ENCODE data around the gene PCDHA4. TPM values are rescaled to one million over a fixed set of nuclear protein-coding genes. Genes with fewer than 3 reads are reported as not detected.
"Not testable (repeated sequence)": the region's sequence is repeated elsewhere in the genome, so short reads cannot be mapped to it uniquely, and the experiment has no call there.

Gene PCDHA4
- total RNA-seq, 4 donors from 2014 or later = 0.79 to 7.9 (median 2.4) TPM

- no peaks in the 10 kb centered on the region for H3K36me3 ChIP-seq
- in situ Hi-C loops (cut with MboI; ENCODE audit: low pct_ligation_motif_present in 1 of 4, low pct_unique_long_range_greater_than_20kb in 1 of 4, low sequenced_read_pairs in 3 of 4) = no loop called here
- no peak overlapping the region for H3K27ac ChIP-seq
- no peak for DNase-seq
- H3K4me1 ChIP-seq = no peaks in the 10 kb centered on the region
- H3K4me3 ChIP-seq = no peak overlapping the region
- TF ChIP-seq POLR2A (IDR thresholded peaks at IDR 0.05) (no peak), POLR2AphosphoS5 (IDR thresholded peaks at IDR 0.05) (no peak), EP300 (IDR thresholded peaks at IDR 0.05; ENCODE audit: low read depth) (no peak)
- TF ChIP-seq, protein P1, sequence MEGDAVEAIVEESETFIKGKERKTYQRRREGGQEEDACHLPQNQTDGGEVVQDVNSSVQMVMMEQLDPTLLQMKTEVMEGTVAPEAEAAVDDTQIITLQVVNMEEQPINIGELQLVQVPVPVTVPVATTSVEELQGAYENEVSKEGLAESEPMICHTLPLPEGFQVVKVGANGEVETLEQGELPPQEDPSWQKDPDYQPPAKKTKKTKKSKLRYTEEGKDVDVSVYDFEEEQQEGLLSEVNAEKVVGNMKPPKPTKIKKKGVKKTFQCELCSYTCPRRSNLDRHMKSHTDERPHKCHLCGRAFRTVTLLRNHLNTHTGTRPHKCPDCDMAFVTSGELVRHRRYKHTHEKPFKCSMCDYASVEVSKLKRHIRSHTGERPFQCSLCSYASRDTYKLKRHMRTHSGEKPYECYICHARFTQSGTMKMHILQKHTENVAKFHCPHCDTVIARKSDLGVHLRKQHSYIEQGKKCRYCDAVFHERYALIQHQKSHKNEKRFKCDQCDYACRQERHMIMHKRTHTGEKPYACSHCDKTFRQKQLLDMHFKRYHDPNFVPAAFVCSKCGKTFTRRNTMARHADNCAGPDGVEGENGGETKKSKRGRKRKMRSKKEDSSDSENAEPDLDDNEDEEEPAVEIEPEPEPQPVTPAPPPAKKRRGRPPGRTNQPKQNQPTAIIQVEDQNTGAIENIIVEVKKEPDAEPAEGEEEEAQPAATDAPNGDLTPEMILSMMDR (IDR thresholded peaks at IDR 0.05) = no peak
- H3K27me3 ChIP-seq = peaks cover 31% of the 10 kb centered on the region
- H3K9me3 ChIP-seq = peaks cover 9 to 38% of the 10 kb centered on the region in 2 donors
- intact Hi-C loops (cut with DNase I; ENCODE audit: low total_unique reads) = no loop called here
- 58 to 66% methylated on average over 4 to 18 of the region's 18 CpGs for WGBS, 2 donors (ENCODE audit: low coverage in 1 of 2)
These were observed 21.5 kb downstream of the PCDHA4 start for GRCh38 chr5:140828362-140828737.

- H3K9me3 ChIP-seq = peaks cover 12 to 46% of the 10 kb centered on the region in 2 donors
- DNase-seq; H3K36me3 ChIP-seq; H3K4me1 ChIP-seq; H3K4me3 ChIP-seq; in situ Hi-C loops (cut with MboI; ENCODE audit: low pct_ligation_motif_present in 1 of 4, low pct_unique_long_range_greater_than_20kb in 1 of 4, low sequenced_read_pairs in 3 of 4); H3K27ac ChIP-seq; intact Hi-C loops (cut with DNase I; ENCODE audit: low total_unique reads): not testable (repeated sequence)
- WGBS, 2 donors (ENCODE audit: low coverage in 1 of 2) = 63 to 78% methylated on average over 1 to 103 of the region's 106 CpGs
- H3K27me3 ChIP-seq = peaks cover 42% of the 10 kb centered on the region
These were observed 22.9 kb downstream of the PCDHA4 start for GRCh38 chr5:140829511-140830501.

DNA sequence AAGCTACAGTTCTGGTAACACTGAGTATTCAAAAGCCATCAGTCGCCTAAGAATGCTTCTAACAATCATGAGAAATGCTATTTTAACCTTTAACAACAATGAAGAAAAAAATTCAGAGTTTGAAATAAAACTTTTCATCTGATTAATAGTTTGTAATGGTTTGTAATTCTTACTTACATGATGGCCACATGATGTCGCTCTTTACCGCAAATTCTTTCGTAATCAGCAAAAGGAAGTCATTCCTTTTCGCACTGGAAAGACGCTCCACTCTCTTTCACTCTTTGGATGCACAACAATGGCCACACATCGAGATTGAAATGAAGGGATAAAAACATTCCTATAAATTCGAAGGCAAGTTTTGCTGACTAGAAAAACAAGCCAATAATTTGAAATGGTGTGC, 27.1 kb downstream of the PCDHA4 start, which contains the start of gene PCDHA7:
Gene PCDHA7 (plus strand): TSS at position 277 of the 400 bp plus-strand sequence. CDS start 115 bp downstream, at position 392.
- Histone ChIP-seq H3K4me1 (no peaks in the 10 kb centered on the region), H3K27me3 (peaks cover 31% of the 10 kb centered on the region), H3K36me3 (no peaks in the 10 kb centered on the region), H3K4me3 (peak within 1 kb of the TSS in 1 of 4 donors; percentile 5), H3K9me3 (peaks cover 17 to 47% of the 10 kb centered on the region in 2 donors), H3K27ac (no peak within 1 kb of the TSS)
- 11 to 37% methylated on average over 8 of the region's 8 CpGs for WGBS, 2 donors (ENCODE audit: low coverage in 1 of 2)
- no peak for DNase-seq
- in situ Hi-C loops (cut with MboI; ENCODE audit: low pct_ligation_motif_present in 1 of 4, low pct_unique_long_range_greater_than_20kb in 1 of 4, low sequenced_read_pairs in 3 of 4) = no loop called here
- intact Hi-C loops (cut with DNase I; ENCODE audit: low total_unique reads) = no loop called here
- TF ChIP-seq POLR2A (IDR thresholded peaks at IDR 0.05) = no peak
- TF ChIP-seq POLR2AphosphoS5 (IDR thresholded peaks at IDR 0.05) = no peak
- no peak for TF ChIP-seq EP300 (IDR thresholded peaks at IDR 0.05; ENCODE audit: low read depth)
- TF ChIP-seq, protein P1 (IDR thresholded peaks at IDR 0.05) = no peak

GRCh38 chr5:140834439-140835008, 27.7 kb downstream of the PCDHA4 start:
- peaks cover 31% of the 10 kb centered on the region for H3K27me3 ChIP-seq
- H3K4me1 ChIP-seq; H3K36me3 ChIP-seq; in situ Hi-C loops (cut with MboI; ENCODE audit: low pct_ligation_motif_present in 1 of 4, low pct_unique_long_range_greater_than_20kb in 1 of 4, low sequenced_read_pairs in 3 of 4); DNase-seq; intact Hi-C loops (cut with DNase I; ENCODE audit: low total_unique reads); H3K27ac ChIP-seq: not testable (repeated sequence)
- WGBS, 2 donors (ENCODE audit: low coverage in 1 of 2) = 71% methylated on average over 29 of the region's 38 CpGs; no CpG with 5 or more reads in 1 of the 2 donors
- peak overlapping the region in 1 of 4 donors; percentile 5 for H3K4me3 ChIP-seq
- H3K9me3 ChIP-seq = peaks cover 17 to 43% of the 10 kb centered on the region in 2 donors
